B cell (primary cell): ENCODE results near the gene CATSPER3. TPM values are rescaled to one million over a fixed set of nuclear protein-coding genes. Genes with fewer than 3 reads are reported as not detected.

ENCODE experiments used
- ATAC-seq: fragments of 200-7000 bp; cut with Tn5 transposase; one replicate; pipeline ENCODE4 v1.10.0; 2021; ENCODE audit warnings: low read depth, mild to moderate bottlenecking, moderate number of reproducible peaks, moderate library complexity
- CTCF ChIA-PET: fragments of 350-600 bp; sonication (Branson Sonifier 250); formaldehyde crosslinking; loops from one replicate; lab custom pipeline; 2021; ENCODE audit warnings: antibody characterized with exemption, inconsistent platforms; lab: Charles Lee
- POLR2A ChIA-PET: fragments of 350-600 bp; sonication (Branson Sonifier 250); formaldehyde crosslinking; loops from one replicate; lab custom pipeline; 2021; ENCODE audit warnings: antibody characterized with exemption; lab: Charles Lee
- DNase-seq: peaks from one replicate; pipeline ENCODE4 v3.0.0; 2013
- H2AFZ ChIP-seq: 2 replicates; pipeline ENCODE4 v1.6.1; 2012; ENCODE audit warnings: mild to moderate bottlenecking, low read depth, low read length; ENCODE audit not compliant: insufficient read depth, poor library complexity, severe bottlenecking
- H3K27ac ChIP-seq, 2 donors: 1 replicate in 1 of 2; 2 replicates in 1 of 2; pipeline ENCODE4 v1.5.1; 2012 to 2013; ENCODE audit warnings: low read length in 2 of 2, mild to moderate bottlenecking in 2 of 2, moderate library complexity in 1 of 2
- H3K27me3 ChIP-seq, 4 experiments: fragments of 200-600 bp in 1 of 4; sonication (generic) in 1 of 4; replicated peaks in 1 of 4; 1 replicate in 2 of 4; 2 replicates in 2 of 4; pipeline versions ENCODE4 v1.6.1 to v1.7.0; 2013 to 2016; ENCODE audit warnings: low read length in 3 of 4, mild to moderate bottlenecking in 2 of 4, mixed read lengths in 1 of 4, moderate library complexity in 1 of 4; ENCODE audit not compliant: insufficient read depth in 4 of 4, control insufficient read depth in 3 of 4; ENCODE audit errors: control extremely low read depth in 1 of 4
- H3K36me3 ChIP-seq, 2 experiments: replicated peaks in 1 of 2; 1 replicate in 1 of 2; 2 replicates in 1 of 2; pipeline versions ENCODE4 v1.6.1 to v1.7.1; 2013; ENCODE audit warnings: low read length in 1 of 2; ENCODE audit not compliant: insufficient read depth in 2 of 2, control insufficient read depth in 1 of 2; ENCODE audit errors: control extremely low read depth in 1 of 2, extremely low read depth in 1 of 2
- H3K4me1 ChIP-seq, 2 donors: fragments of 200-600 bp in 1 of 2; sonication (generic) in 1 of 2; 1 replicate in 1 of 2; 2 replicates in 1 of 2; pipeline versions ENCODE4 v1.5.1 to v1.6.1; 2013 to 2017; ENCODE audit warnings: low read length in 2 of 2; ENCODE audit not compliant: control insufficient read depth in 2 of 2, insufficient read depth in 2 of 2
- H3K4me2 ChIP-seq: replicated peaks from 2 replicates; pipeline ENCODE3; 2012; ENCODE audit warnings: mild to moderate bottlenecking, low read depth, low read length; ENCODE audit not compliant: poor library complexity, severe bottlenecking
- H3K4me3 ChIP-seq, 5 experiments: fragments of 200-600 bp in 1 of 5; sonication (generic) in 1 of 5; 1 replicate in 3 of 5; 2 replicates in 2 of 5; pipeline versions ENCODE4 v1.5.1 to v1.7.0; 2011 to 2016; ENCODE audit warnings: low read length in 4 of 5, mild to moderate bottlenecking in 4 of 5, low read depth in 2 of 5, control low read depth in 1 of 5, moderate library complexity in 1 of 5; ENCODE audit not compliant: insufficient read depth in 1 of 5; ENCODE audit errors: control extremely low read depth in 1 of 5, extremely low read depth in 1 of 5
- H3K79me2 ChIP-seq: fragments of 200-600 bp; sonication (generic); one replicate; pipeline ENCODE4 v1.6.0; 2016; ENCODE audit warnings: low read length; ENCODE audit not compliant: control insufficient read depth, insufficient read depth
- H3K9ac ChIP-seq: fragments of 200-600 bp; sonication (generic); 2 replicates; pipeline ENCODE4 v1.6.1; 2017; ENCODE audit warnings: mild to moderate bottlenecking, low read length, moderate library complexity
- H3K9me3 ChIP-seq, 3 donors: one replicate each; pipeline versions ENCODE4 v1.6.1 to v1.7.1; 2013; ENCODE audit warnings: low read length in 2 of 3; ENCODE audit not compliant: control insufficient read depth in 2 of 3, insufficient read depth in 1 of 3; ENCODE audit errors: control extremely low read depth in 1 of 3
- H4K20me1 ChIP-seq: 2 replicates; pipeline ENCODE4 v1.6.0; 2012; ENCODE audit warnings: mild to moderate bottlenecking, low read length; ENCODE audit not compliant: insufficient read depth, control insufficient read depth, poor library complexity, severe bottlenecking
- H3K27ac Mint-ChIP-seq: one replicate; pipeline ENCODE4 v1.8.0; 2021; ENCODE audit warnings: mixed read lengths
- H3K27me3 Mint-ChIP-seq: one replicate; pipeline ENCODE4 v1.8.0; 2021; ENCODE audit warnings: mixed read lengths
- H3K4me1 Mint-ChIP-seq: one replicate; pipeline ENCODE4 v1.8.0; 2021; ENCODE audit warnings: mixed read lengths
- H3K4me3 Mint-ChIP-seq: one replicate; pipeline ENCODE4 v1.8.0; 2021; ENCODE audit warnings: mixed read lengths
- H3K9me3 Mint-ChIP-seq: one replicate; pipeline ENCODE4 v1.8.0; 2022; ENCODE audit warnings: mixed read lengths; ENCODE audit not compliant: insufficient read depth
- EZH2 ChIP-seq: IDR thresholded peaks from 2 replicates; pipeline ENCODE4 v1.6.1; 2012; ENCODE audit warnings: borderline replicate concordance, low read depth, mild to moderate bottlenecking, moderate library complexity, low read length; ENCODE audit not compliant: insufficient read depth, poor library complexity, severe bottlenecking
- WGBS: methylation state at CpG from one replicate; pipeline ENCODE4 v1.1.5; 2013; ENCODE audit warnings: missing lambda C conversion rate; ENCODE audit not compliant: insufficient coverage; 5-methylcytosine and 5-hydroxymethylcytosine counted together
- intact Hi-C: fragments of 100-400 bp; cut with micrococcal nuclease; formaldehyde crosslinking; loops from one replicate; pipeline ENCODE4 v1.10.0; 2022
- polyA plus RNA-seq: library from polyadenylated mRNA; depleted of rRNA; stranded (reverse); fragments of >200 nt; gene quantifications from 2 replicates; pipeline ENCODE4 v1.2.3, GENCODE V29; 2012
- total RNA-seq, 2 donors: library from RNA; stranded (reverse); fragments of 120-200 nt in 1 of 2; gene quantifications; 1 replicate in 1 of 2; 2 replicates in 1 of 2; pipeline versions ENCODE4 v1.2.3 to v1.2.4, GENCODE V29; 2013 to 2022
- TF ChIP-seq, protein P1 (sequence below): fragments of 200-600 bp; IDR thresholded peaks from one replicate; pipeline ENCODE4 v1.8.0; 2022; ENCODE audit warnings: antibody characterized with exemption, mild to moderate bottlenecking

Gene CATSPER3
- total and polyA plus RNA-seq, 2 donors (not counting 1 experiment from before 2014, with no cell fraction given), result 0.79 to 1.3 TPM

DNA sequence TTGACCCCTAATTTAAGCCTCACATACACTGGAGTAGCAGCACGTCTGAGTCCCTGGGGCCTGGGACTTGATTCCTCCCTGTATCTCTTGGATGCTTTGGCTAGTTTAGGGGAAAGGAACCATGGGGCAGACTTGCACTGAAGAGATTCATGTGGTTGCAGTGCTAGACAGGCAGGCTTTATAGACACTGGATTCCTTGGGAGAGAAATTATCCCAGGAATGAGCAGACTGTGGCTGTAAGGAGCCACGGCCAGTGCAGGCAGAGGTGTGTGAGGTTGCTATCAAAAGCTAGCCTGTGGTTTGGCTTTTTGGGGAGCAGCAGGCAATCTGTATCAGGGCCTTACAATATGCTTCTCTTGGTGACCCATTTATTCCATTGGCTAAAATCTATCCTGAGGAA is 86.8 kb downstream of the CATSPER3 start:
- ChIA-PET POLR2A (no interaction called here), CTCF (no interaction called here)
- Histone ChIP-seq H2AFZ (no peak overlapping the region), H3K4me2 (peak overlapping the region; percentile 79), H3K4me1 (peaks cover 48 to 49% of the 10 kb centered on the region in 2 donors), H3K9me3 (peaks cover 0 to 19% (median 0%) of the 10 kb centered on the region in 3 donors), H3K27ac (no peak overlapping the region), H3K36me3 (no peaks in the 10 kb centered on the region), H3K9ac (no peak overlapping the region), H3K27me3 (peaks cover 0 to 50% (median 21%) of the 10 kb centered on the region in 4 experiments), H3K79me2 (no peaks in the 10 kb centered on the region), H4K20me1 (no peaks in the 10 kb centered on the region), H3K4me3 (no peak overlapping the region)
- Mint-ChIP-seq H3K27ac (peak overlapping the region; percentile 11), H3K4me3 (peak overlapping the region; percentile 85), H3K9me3 (no peaks in the 10 kb centered on the region), H3K4me1 (peaks cover 53% of the 10 kb centered on the region), H3K27me3 (peaks cover 49% of the 10 kb centered on the region)
- intact Hi-C loops, result loop anchor here (5.0 kb wide), 1 partner anchor 147 kb away; the partner anchor contains the start of gene PCBD2
- WGBS, result 86% methylated on average over 1 of the region's 2 CpGs
- DNase-seq, result no peak
- no peak for ATAC-seq
- TF ChIP-seq EZH2, result no peak
- TF ChIP-seq, protein P1, sequence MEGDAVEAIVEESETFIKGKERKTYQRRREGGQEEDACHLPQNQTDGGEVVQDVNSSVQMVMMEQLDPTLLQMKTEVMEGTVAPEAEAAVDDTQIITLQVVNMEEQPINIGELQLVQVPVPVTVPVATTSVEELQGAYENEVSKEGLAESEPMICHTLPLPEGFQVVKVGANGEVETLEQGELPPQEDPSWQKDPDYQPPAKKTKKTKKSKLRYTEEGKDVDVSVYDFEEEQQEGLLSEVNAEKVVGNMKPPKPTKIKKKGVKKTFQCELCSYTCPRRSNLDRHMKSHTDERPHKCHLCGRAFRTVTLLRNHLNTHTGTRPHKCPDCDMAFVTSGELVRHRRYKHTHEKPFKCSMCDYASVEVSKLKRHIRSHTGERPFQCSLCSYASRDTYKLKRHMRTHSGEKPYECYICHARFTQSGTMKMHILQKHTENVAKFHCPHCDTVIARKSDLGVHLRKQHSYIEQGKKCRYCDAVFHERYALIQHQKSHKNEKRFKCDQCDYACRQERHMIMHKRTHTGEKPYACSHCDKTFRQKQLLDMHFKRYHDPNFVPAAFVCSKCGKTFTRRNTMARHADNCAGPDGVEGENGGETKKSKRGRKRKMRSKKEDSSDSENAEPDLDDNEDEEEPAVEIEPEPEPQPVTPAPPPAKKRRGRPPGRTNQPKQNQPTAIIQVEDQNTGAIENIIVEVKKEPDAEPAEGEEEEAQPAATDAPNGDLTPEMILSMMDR, result no peak

DNA sequence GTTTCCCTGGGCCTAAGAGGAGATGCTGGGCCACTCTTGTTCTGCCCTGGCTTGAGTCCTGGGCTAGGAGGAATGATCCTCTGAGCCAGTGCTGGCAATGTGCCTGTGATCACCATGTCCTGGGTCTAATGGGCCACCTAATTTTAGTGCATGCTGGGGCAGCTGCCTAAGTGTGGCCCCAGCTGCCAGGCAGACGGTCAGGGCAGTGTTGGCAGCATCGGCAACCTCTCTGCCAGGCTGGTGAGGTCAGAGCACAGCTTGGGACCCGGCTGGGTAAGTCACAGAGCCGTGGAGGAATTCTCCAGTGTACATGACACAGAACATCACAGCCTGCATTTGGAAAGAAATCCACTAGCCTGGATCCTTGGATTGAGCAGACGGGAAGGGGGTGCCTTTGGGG is 87.7 kb downstream of the CATSPER3 start:
- Histone ChIP-seq H2AFZ (no peak overlapping the region), H3K27me3 (peaks cover 0 to 41% (median 17%) of the 10 kb centered on the region in 4 experiments), H3K9me3 (peaks cover 0 to 13% (median 0%) of the 10 kb centered on the region in 3 donors), H3K9ac (no peak overlapping the region), H3K79me2 (no peaks in the 10 kb centered on the region), H3K36me3 (no peaks in the 10 kb centered on the region), H3K4me2 (no peak overlapping the region), H3K4me1 (peaks cover 43 to 44% of the 10 kb centered on the region in 2 donors), H3K4me3 (no peak overlapping the region), H3K27ac (no peak overlapping the region), H4K20me1 (no peaks in the 10 kb centered on the region)
- no peak for ATAC-seq
- ChIA-PET CTCF (no interaction called here), POLR2A (no interaction called here)
- H3K27ac Mint-ChIP-seq, result no peak overlapping the region
- TF ChIP-seq EZH2, result no peak
- intact Hi-C loops, result no loop called here
- no peak overlapping the region for H3K4me3 Mint-ChIP-seq
- H3K27me3 Mint-ChIP-seq, result peaks cover 47% of the 10 kb centered on the region
- H3K4me1 Mint-ChIP-seq, result peaks cover 44% of the 10 kb centered on the region
- DNase-seq, result no peak
- H3K9me3 Mint-ChIP-seq, result no peaks in the 10 kb centered on the region
- 96% methylated on average over 5 of the region's 5 CpGs for WGBS
